ENCODE results near the gene HEPACAM.

The HEPACAM gene

GRCh38 chr11:124943254-124943616 is 7.4 kb upstream of the HEPACAM start:
- Histone ChIP-seq H4K91ac (ENCODE audit: low read depth, low read length) (no peak overlapping the region), H3K9me3 (ENCODE audit: insufficient read depth, low read depth, low read length) (no peaks in the 10 kb centered on the region), H3K79me2 (ENCODE audit: control insufficient read depth, insufficient read depth, low read length, poor library complexity) (no peaks in the 10 kb centered on the region), H3K9ac (ENCODE audit: low read length) (no peak overlapping the region), H3K14ac (ENCODE audit: low read length) (no peak overlapping the region), H2BK120ac (ENCODE audit: insufficient read depth, low read length, poor library complexity) (no peak overlapping the region), H2BK5ac (ENCODE audit: low read depth, low read length, poor library complexity) (no peak overlapping the region), H2AK5ac (ENCODE audit: low read length) (no peak overlapping the region), H3K4me3 (ENCODE audit: low read depth, low read length) (no peak overlapping the region), H3K18ac (ENCODE audit: low read length) (no peak overlapping the region), H3K79me1 (ENCODE audit: low read length) (no peaks in the 10 kb centered on the region), H2AFZ (ENCODE audit: insufficient read depth, low read length, poor library complexity) (no peak overlapping the region), H3K4me2 (ENCODE audit: low read length) (no peak overlapping the region), H2BK12ac (ENCODE audit: low read length) (no peak overlapping the region), H3K27me3 (ENCODE audit: insufficient read depth, low read length) (no peaks in the 10 kb centered on the region), H3K36me3 (ENCODE audit: control insufficient read depth in 1 of 2, insufficient read depth in 2 of 2, low read length in 2 of 2) (no peaks in the 10 kb centered on the region), H3K4ac (ENCODE audit: low read depth, low read length) (no peak overlapping the region), H3K23ac (ENCODE audit: low read length) (no peak overlapping the region), H4K8ac (ENCODE audit: low read depth, low read length) (no peak overlapping the region), H3K4me1 (ENCODE audit: control insufficient read depth in 1 of 2, insufficient read depth in 2 of 2, low read length in 2 of 2) (peaks cover 3% of the 10 kb centered on the region in 2 experiments), H3K27ac (ENCODE audit: low read depth, low read length) (no peak overlapping the region), H4K12ac (ENCODE audit: low read depth, low read length) (no peak overlapping the region)
- no CpG with 5 or more reads among the region's 5 CpGs for WGBS (ENCODE audit: extremely low coverage, insufficient coverage, insufficient read length)
- no peak for DNase-seq

- Histone ChIP-seq H4K8ac (ENCODE audit: low read depth, low read length) (no peak overlapping the region), H3K4me2 (ENCODE audit: low read length) (no peak overlapping the region), H3K14ac (ENCODE audit: low read length) (no peak overlapping the region), H2BK5ac (ENCODE audit: low read depth, low read length, poor library complexity) (no peak overlapping the region), H2AFZ (ENCODE audit: insufficient read depth, low read length, poor library complexity) (no peak overlapping the region), H3K4ac (ENCODE audit: low read depth, low read length) (no peak overlapping the region), H3K79me2 (ENCODE audit: control insufficient read depth, insufficient read depth, low read length, poor library complexity) (no peaks in the 10 kb centered on the region), H2AK5ac (ENCODE audit: low read length) (no peak overlapping the region), H3K36me3 (ENCODE audit: control insufficient read depth in 1 of 2, insufficient read depth in 2 of 2, low read length in 2 of 2) (no peaks in the 10 kb centered on the region), H3K23ac (ENCODE audit: low read length) (no peak overlapping the region), H3K18ac (ENCODE audit: low read length) (no peak overlapping the region), H4K91ac (ENCODE audit: low read depth, low read length) (no peak overlapping the region), H3K27me3 (ENCODE audit: insufficient read depth, low read length) (no peaks in the 10 kb centered on the region), H3K9ac (ENCODE audit: low read length) (no peak overlapping the region), H3K4me1 (ENCODE audit: control insufficient read depth in 1 of 2, insufficient read depth in 2 of 2, low read length in 2 of 2) (peaks cover 3% of the 10 kb centered on the region in 2 experiments), H3K79me1 (ENCODE audit: low read length) (no peaks in the 10 kb centered on the region), H3K9me3 (ENCODE audit: insufficient read depth, low read depth, low read length) (no peaks in the 10 kb centered on the region), H3K27ac (ENCODE audit: low read depth, low read length) (no peak overlapping the region), H2BK120ac (ENCODE audit: insufficient read depth, low read length, poor library complexity) (no peak overlapping the region), H2BK12ac (ENCODE audit: low read length) (no peak overlapping the region), H3K4me3 (ENCODE audit: low read depth, low read length) (no peak overlapping the region), H4K12ac (ENCODE audit: low read depth, low read length) (no peak overlapping the region)
- DNase-seq: no peak
- no CpG with 5 or more reads among the region's 6 CpGs for WGBS (ENCODE audit: extremely low coverage, insufficient coverage, insufficient read length)
Observed at GRCh38 chr11:124942466-124943253, 6.8 kb upstream of the HEPACAM start.

DNA sequence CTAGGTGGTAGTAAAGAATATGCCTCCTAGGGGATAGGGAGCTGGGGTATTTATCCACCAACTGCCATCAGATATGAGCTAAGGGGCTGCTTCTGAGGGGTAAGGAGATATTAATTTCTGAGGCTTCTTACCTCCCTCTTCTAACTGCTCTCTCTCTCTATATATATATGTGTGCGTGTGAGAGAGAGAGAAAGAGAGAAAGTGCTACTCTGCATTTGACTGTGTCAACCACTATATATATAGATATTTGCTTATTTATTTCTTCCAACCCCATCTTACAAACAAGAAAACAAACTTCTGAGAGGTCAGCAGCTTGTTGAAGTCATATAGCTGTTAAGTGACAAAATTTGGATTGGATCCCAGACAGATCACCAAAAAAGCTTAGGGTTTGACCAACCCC is 5.9 kb upstream of the HEPACAM start:
- WGBS (ENCODE audit: extremely low coverage, insufficient coverage, insufficient read length): no CpG with 5 or more reads among the region's 1 CpG
- no peak overlapping the region for H3K4me2 ChIP-seq (ENCODE audit: low read length)
- H3K4me3 ChIP-seq (ENCODE audit: low read depth, low read length): no peak overlapping the region

DNA sequence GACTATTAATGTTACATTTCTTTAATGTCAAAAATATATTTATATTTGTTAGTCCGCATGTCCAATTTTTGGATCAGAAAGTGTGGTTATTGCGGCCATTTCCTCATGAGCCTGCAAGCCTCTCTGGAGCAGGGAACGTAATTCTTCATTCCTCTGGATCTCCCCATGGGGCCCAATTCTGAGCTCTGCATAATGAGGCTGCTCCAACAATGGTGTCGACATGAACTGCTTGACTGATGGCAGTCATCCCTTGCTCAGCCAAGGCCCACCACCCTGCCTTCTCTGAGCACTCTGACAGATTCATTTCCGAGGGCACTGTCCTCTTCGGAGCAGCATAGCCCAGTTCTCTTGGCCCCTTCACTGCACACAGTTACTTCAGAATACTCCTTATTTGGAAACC is 3.1 kb upstream of the HEPACAM start:
- no peak overlapping the region for H2AFZ ChIP-seq (ENCODE audit: insufficient read depth, low read length, poor library complexity)
- H3K4me1 ChIP-seq (ENCODE audit: control insufficient read depth in 1 of 2, insufficient read depth in 2 of 2, low read length in 2 of 2): peaks cover 0 to 3% of the 10 kb centered on the region in 2 experiments
- no peak overlapping the region for H3K9ac ChIP-seq (ENCODE audit: low read length)
- no peak overlapping the region for H3K14ac ChIP-seq (ENCODE audit: low read length)
- H3K4me3 ChIP-seq (ENCODE audit: low read depth, low read length): no peak overlapping the region
- no peak overlapping the region for H3K4me2 ChIP-seq (ENCODE audit: low read length)
- WGBS (ENCODE audit: extremely low coverage, insufficient coverage, insufficient read length): no CpG with 5 or more reads among the region's 6 CpGs
- H2BK120ac ChIP-seq (ENCODE audit: insufficient read depth, low read length, poor library complexity): no peak overlapping the region
- DNase-seq: no peak
- H4K12ac ChIP-seq (ENCODE audit: low read depth, low read length): no peak overlapping the region
- no peak overlapping the region for H2BK12ac ChIP-seq (ENCODE audit: low read length)
- H2BK5ac ChIP-seq (ENCODE audit: low read depth, low read length, poor library complexity): no peak overlapping the region
- no peak overlapping the region for H2AK5ac ChIP-seq (ENCODE audit: low read length)
- peaks cover 2% of the 10 kb centered on the region for H3K9me3 ChIP-seq (ENCODE audit: insufficient read depth, low read depth, low read length)
- H3K4ac ChIP-seq (ENCODE audit: low read depth, low read length): no peak overlapping the region
- no peaks in the 10 kb centered on the region for H3K27me3 ChIP-seq (ENCODE audit: insufficient read depth, low read length)
- no peaks in the 10 kb centered on the region for H3K79me1 ChIP-seq (ENCODE audit: low read length)
- H3K27ac ChIP-seq (ENCODE audit: low read depth, low read length): no peak overlapping the region
- no peak overlapping the region for H4K91ac ChIP-seq (ENCODE audit: low read depth, low read length)
- H4K8ac ChIP-seq (ENCODE audit: low read depth, low read length): no peak overlapping the region
- H3K18ac ChIP-seq (ENCODE audit: low read length): no peak overlapping the region
- H3K36me3 ChIP-seq (ENCODE audit: control insufficient read depth in 1 of 2, insufficient read depth in 2 of 2, low read length in 2 of 2): no peaks in the 10 kb centered on the region
- no peak overlapping the region for H3K23ac ChIP-seq (ENCODE audit: low read length)
- no peaks in the 10 kb centered on the region for H3K79me2 ChIP-seq (ENCODE audit: control insufficient read depth, insufficient read depth, low read length, poor library complexity)

More for the DNA sequence above, 5.9 kb upstream of the HEPACAM start:
- Histone ChIP-seq H4K91ac (ENCODE audit: low read depth, low read length) (no peak overlapping the region), H3K9ac (ENCODE audit: low read length) (no peak overlapping the region), H3K79me1 (ENCODE audit: low read length) (no peaks in the 10 kb centered on the region), H3K9me3 (ENCODE audit: insufficient read depth, low read depth, low read length) (no peaks in the 10 kb centered on the region), H4K8ac (ENCODE audit: low read depth, low read length) (no peak overlapping the region), H3K14ac (ENCODE audit: low read length) (no peak overlapping the region), H3K4ac (ENCODE audit: low read depth, low read length) (no peak overlapping the region), H3K4me1 (ENCODE audit: control insufficient read depth in 1 of 2, insufficient read depth in 2 of 2, low read length in 2 of 2) (peaks cover 2 to 3% of the 10 kb centered on the region in 2 experiments), H3K18ac (ENCODE audit: low read length) (no peak overlapping the region), H3K27ac (ENCODE audit: low read depth, low read length) (no peak overlapping the region), H4K12ac (ENCODE audit: low read depth, low read length) (no peak overlapping the region), H2BK5ac (ENCODE audit: low read depth, low read length, poor library complexity) (no peak overlapping the region), H3K79me2 (ENCODE audit: control insufficient read depth, insufficient read depth, low read length, poor library complexity) (no peaks in the 10 kb centered on the region), H2BK120ac (ENCODE audit: insufficient read depth, low read length, poor library complexity) (no peak overlapping the region), H2AK5ac (ENCODE audit: low read length) (no peak overlapping the region), H3K36me3 (ENCODE audit: control insufficient read depth in 1 of 2, insufficient read depth in 2 of 2, low read length in 2 of 2) (no peaks in the 10 kb centered on the region), H2BK12ac (ENCODE audit: low read length) (no peak overlapping the region), H2AFZ (ENCODE audit: insufficient read depth, low read length, poor library complexity) (no peak overlapping the region), H3K27me3 (ENCODE audit: insufficient read depth, low read length) (no peaks in the 10 kb centered on the region), H3K23ac (ENCODE audit: low read length) (no peak overlapping the region)
- DNase-seq: no peak

Data from trophoblast cell (in vitro differentiated cells and primary cell).